Uterus (tissue), 4 donors: ENCODE measurements around the gene GJA1. TPM values are rescaled to one million over a fixed set of nuclear protein-coding genes. Genes with fewer than 3 reads are reported as not detected.
"Not testable (repeated sequence)": the region's sequence is repeated elsewhere in the genome, so short reads cannot be mapped to it uniquely, and the experiment has no call there.

Experiments used
- DNase-seq, 2 donors: peaks; one replicate each; pipeline ENCODE4 v3.0.0-alpha.2; 2019 to 2020
- H3K27ac ChIP-seq, 2 donors: fragments of 200-600 bp; sonication (generic); 1 replicate in 1 of 2; 2 replicates in 1 of 2; pipeline ENCODE4 v1.5.1; 2016 to 2018
- H3K27me3 ChIP-seq, 2 donors: fragments of 200-600 bp; sonication (generic); one replicate each; pipeline ENCODE4 v1.5.1; 2018 to 2019; ENCODE audit warnings: control low read depth in 1 of 2
- H3K36me3 ChIP-seq, 2 donors: fragments of 200-600 bp; sonication (generic); one replicate each; pipeline ENCODE4 v1.5.1; 2019; ENCODE audit warnings: control low read depth in 1 of 2
- H3K4me1 ChIP-seq, 2 donors: fragments of 200-600 bp; sonication (generic); one replicate each; pipeline ENCODE4 v1.5.1; 2018 to 2019; ENCODE audit warnings: control low read depth in 1 of 2
- H3K4me3 ChIP-seq, 2 donors: fragments of 200-600 bp; sonication (generic); 1 replicate in 1 of 2; 2 replicates in 1 of 2; pipeline ENCODE4 v1.5.1; 2018 to 2019; ENCODE audit warnings: mild to moderate bottlenecking in 1 of 2
- H3K9me3 ChIP-seq, 2 donors: fragments of 200-600 bp; sonication (generic); one replicate each; pipeline ENCODE4 v1.5.1; 2019; ENCODE audit warnings: control low read depth in 1 of 2
- POLR2A ChIP-seq, 2 donors: fragments of 450-650 bp; IDR thresholded peaks; one replicate each; pipeline ENCODE4 v1.6.1; 2016; ENCODE audit warnings: antibody characterized with exemption in 2 of 2, mild to moderate bottlenecking in 1 of 2, moderate library complexity in 1 of 2
- intact Hi-C: fragments of 100-400 bp; cut with DNase I; formaldehyde crosslinking; loops from one replicate; pipeline ENCODE4 v1.15.1; 2023; ENCODE audit warnings: low total_unique reads
- total RNA-seq, 4 donors: library from RNA; depleted of rRNA in 3 of 4; stranded (reverse); fragments of >200 nt in 3 of 4; gene quantifications; one replicate each; pipeline versions ENCODE4 v1.1.0 to v1.2.4, GENCODE V29; 2014 to 2023
- TF ChIP-seq, protein P1 (sequence below), 4 experiments: fragments of 200-600 bp in 2 of 4; fragments of 450-650 bp in 2 of 4; sonication (generic) in 2 of 4; IDR thresholded peaks; one replicate each; pipeline ENCODE4 v1.5.1; 2016 to 2019; ENCODE audit warnings: antibody characterized with exemption in 4 of 4, mild to moderate bottlenecking in 2 of 4, moderate library complexity in 1 of 4
- donor health status: DM: yes; HTN: yes; CAD: no.

GJA1 gene
- total RNA-seq: 100 to 1,000 TPM in 1 of 4 donors, 10 to 100 TPM in 3; 41.5 to 260 (median 54.3) TPM

- no peaks in the 10 kb centered on the region for H3K9me3 ChIP-seq
- H3K27ac ChIP-seq: peak within 1 kb of the TSS; percentile 84 to 95
- H3K4me1 ChIP-seq: no peaks in the 10 kb centered on the region
- intact Hi-C loops: loop anchor here (10.0 kb wide), 1 partner anchor 409 kb away; no protein-coding TSS in a partner anchor
- H3K4me3 ChIP-seq: peak within 1 kb of the TSS; percentile 66 to 72
- no peaks in the 10 kb centered on the region for H3K36me3 ChIP-seq
- peak; percentile 58 to 75 for DNase-seq
- TF ChIP-seq, protein P1, sequence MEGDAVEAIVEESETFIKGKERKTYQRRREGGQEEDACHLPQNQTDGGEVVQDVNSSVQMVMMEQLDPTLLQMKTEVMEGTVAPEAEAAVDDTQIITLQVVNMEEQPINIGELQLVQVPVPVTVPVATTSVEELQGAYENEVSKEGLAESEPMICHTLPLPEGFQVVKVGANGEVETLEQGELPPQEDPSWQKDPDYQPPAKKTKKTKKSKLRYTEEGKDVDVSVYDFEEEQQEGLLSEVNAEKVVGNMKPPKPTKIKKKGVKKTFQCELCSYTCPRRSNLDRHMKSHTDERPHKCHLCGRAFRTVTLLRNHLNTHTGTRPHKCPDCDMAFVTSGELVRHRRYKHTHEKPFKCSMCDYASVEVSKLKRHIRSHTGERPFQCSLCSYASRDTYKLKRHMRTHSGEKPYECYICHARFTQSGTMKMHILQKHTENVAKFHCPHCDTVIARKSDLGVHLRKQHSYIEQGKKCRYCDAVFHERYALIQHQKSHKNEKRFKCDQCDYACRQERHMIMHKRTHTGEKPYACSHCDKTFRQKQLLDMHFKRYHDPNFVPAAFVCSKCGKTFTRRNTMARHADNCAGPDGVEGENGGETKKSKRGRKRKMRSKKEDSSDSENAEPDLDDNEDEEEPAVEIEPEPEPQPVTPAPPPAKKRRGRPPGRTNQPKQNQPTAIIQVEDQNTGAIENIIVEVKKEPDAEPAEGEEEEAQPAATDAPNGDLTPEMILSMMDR (IDR thresholded peaks at IDR 0.05): no peak
- peak; percentile 59 to 89 for TF ChIP-seq POLR2A (IDR thresholded peaks at IDR 0.05)
- H3K27me3 ChIP-seq: no peaks in the 10 kb centered on the region
Measured at GRCh38 chr6:121435444-121436069, at the start of gene GJA1. TSS of gene GJA1 (plus strand) at chr6:121435646. CDS start at chr6:121446848, 11,202 bp downstream.

DNA sequence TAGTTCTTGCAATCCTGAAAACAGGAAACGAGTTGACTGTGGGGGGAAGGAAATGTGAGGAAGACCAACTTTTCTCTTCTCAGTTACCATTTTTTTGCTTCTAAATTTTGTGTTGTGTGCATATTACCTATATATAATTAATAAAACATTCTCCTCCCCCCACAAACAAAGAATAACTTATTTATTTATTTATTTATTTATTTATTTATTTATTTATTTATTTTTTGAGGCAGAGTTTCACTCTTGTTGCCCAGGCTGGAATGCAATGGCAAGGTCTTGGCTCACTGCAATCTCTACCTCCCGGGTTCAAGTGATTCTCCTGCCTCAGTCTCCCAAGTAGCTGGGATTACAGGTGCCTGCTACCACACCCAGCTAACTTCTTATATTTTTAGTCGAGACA is 48.9 kb upstream of the GJA1 start:
- H3K36me3 ChIP-seq, H3K4me1 ChIP-seq, H3K4me3 ChIP-seq, H3K9me3 ChIP-seq, H3K27ac ChIP-seq, intact Hi-C loops, H3K27me3 ChIP-seq, DNase-seq: not testable (repeated sequence)

- intact Hi-C loops: no loop called here
- Histone ChIP-seq H3K4me1 (no peaks in the 10 kb centered on the region), H3K36me3 (no peaks in the 10 kb centered on the region), H3K27me3 (no peaks in the 10 kb centered on the region), H3K4me3 (no peak overlapping the region), H3K27ac (no peak overlapping the region), H3K9me3 (no peaks in the 10 kb centered on the region)
- no peak for DNase-seq
- TF ChIP-seq POLR2A (IDR thresholded peaks at IDR 0.05): no peak
- TF ChIP-seq, protein P1 (IDR thresholded peaks at IDR 0.05): no peak
Measured at GRCh38 chr6:121389419-121389818, 46.0 kb upstream of the GJA1 start.

DNA sequence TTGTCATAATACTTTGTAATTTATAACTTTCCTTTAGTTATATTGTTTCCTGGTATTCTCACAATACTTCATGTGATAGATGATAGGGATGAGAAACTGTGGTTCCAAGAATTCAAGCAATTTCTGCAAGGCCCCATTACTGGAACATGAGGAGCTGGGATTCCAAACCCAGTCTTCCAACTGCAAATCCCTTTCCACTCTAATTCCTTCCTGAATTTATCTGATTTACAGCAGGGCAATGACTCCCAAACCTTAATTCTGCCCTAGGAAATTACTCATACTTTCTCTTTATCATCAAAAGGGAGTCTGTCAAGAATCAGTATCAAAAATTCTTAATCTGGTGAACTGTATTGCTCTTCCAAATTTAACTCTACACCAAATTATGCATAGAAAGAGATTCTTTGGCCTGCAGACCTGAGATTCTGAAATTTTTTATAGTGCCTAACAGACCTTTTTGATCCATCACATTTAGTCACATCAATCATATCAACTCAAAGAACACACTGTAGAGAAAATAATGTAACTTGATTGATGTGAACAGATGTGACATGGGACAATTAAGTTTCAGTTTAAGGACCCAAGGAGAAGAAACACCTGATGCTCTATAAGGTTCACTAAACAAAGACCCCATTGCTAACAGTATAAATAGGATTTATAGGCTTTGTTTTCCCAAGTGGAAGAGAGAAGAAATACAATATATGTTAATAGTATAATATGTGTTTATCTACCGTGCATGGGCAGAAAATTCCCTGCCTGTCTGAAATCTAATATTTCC is 41.5 kb upstream of the GJA1 start:
- TF ChIP-seq, protein P1 (IDR thresholded peaks at IDR 0.05): no peak
- TF ChIP-seq POLR2A (IDR thresholded peaks at IDR 0.05): no peak
- H3K4me3 ChIP-seq: no peak overlapping the region
- H3K27ac ChIP-seq: no peak overlapping the region
- H3K27me3 ChIP-seq: no peaks in the 10 kb centered on the region
- no peaks in the 10 kb centered on the region for H3K4me1 ChIP-seq
- no peaks in the 10 kb centered on the region for H3K36me3 ChIP-seq
- intact Hi-C loops: no loop called here
- no peaks in the 10 kb centered on the region for H3K9me3 ChIP-seq
- DNase-seq: no peak

GRCh38 chr6:121395736-121396135 is 39.7 kb upstream of the GJA1 start:
- Histone ChIP-seq H3K4me1 (no peaks in the 10 kb centered on the region), H3K9me3 (no peaks in the 10 kb centered on the region), H3K36me3 (no peaks in the 10 kb centered on the region), H3K27me3 (no peaks in the 10 kb centered on the region), H3K4me3 (no peak overlapping the region), H3K27ac (no peak overlapping the region)
- intact Hi-C loops: no loop called here
- no peak for TF ChIP-seq POLR2A (IDR thresholded peaks at IDR 0.05)
- TF ChIP-seq, protein P1 (IDR thresholded peaks at IDR 0.05): no peak
- no peak for DNase-seq

GRCh38 chr6:121397188-121397587 is 38.3 kb upstream of the GJA1 start:
- H3K27ac ChIP-seq, H3K9me3 ChIP-seq, DNase-seq, H3K4me3 ChIP-seq, H3K27me3 ChIP-seq, H3K4me1 ChIP-seq, intact Hi-C loops, H3K36me3 ChIP-seq: not testable (repeated sequence)
